Neuronal stem cell (in vitro differentiated cells): ENCODE measurements around the gene SMPDL3B.

ENCODE experiments used
- DNase-seq: peaks from one replicate; pipeline ENCODE4 v3.0.0-alpha.2; 2013; ENCODE audit warnings: low spot score
- H2AFZ ChIP-seq: one replicate; pipeline ENCODE4 v1.6.1; 2013; ENCODE audit warnings: mild to moderate bottlenecking, low read length, inconsistent platforms
- H2AK5ac ChIP-seq: 2 replicates; pipeline ENCODE4 v1.6.1; 2013; ENCODE audit warnings: low read depth, mild to moderate bottlenecking, inconsistent platforms, low read length, moderate library complexity, mixed read lengths
- H2BK120ac ChIP-seq: 2 replicates; pipeline ENCODE4 v1.6.1; 2013; ENCODE audit warnings: low read depth, mild to moderate bottlenecking, inconsistent platforms, low read length, moderate library complexity, mixed read lengths
- H2BK12ac ChIP-seq: one replicate; pipeline ENCODE4 v1.6.1; 2013; ENCODE audit warnings: low read length, inconsistent platforms
- H2BK15ac ChIP-seq: 2 replicates; pipeline ENCODE4 v1.6.1; 2013; ENCODE audit warnings: mild to moderate bottlenecking, low read length, inconsistent platforms, mixed read lengths
- H2BK5ac ChIP-seq: one replicate; pipeline ENCODE4 v1.6.1; 2013; ENCODE audit warnings: inconsistent platforms, mild to moderate bottlenecking, low read length, moderate library complexity
- H3K14ac ChIP-seq: one replicate; pipeline ENCODE4 v1.6.1; 2013; ENCODE audit warnings: low read length, inconsistent platforms
- H3K18ac ChIP-seq: 2 replicates; pipeline ENCODE4 v1.6.1; 2013; ENCODE audit warnings: low read length, inconsistent platforms
- H3K23ac ChIP-seq: 2 replicates; pipeline ENCODE4 v1.6.1; 2013; ENCODE audit warnings: low read depth, mild to moderate bottlenecking, mixed read lengths, low read length, inconsistent platforms; ENCODE audit not compliant: poor library complexity
- H3K27ac ChIP-seq: replicated peaks from 3 replicates; pipeline ENCODE4 v1.5.1; 2013; ENCODE audit warnings: low read length, inconsistent platforms
- H3K27me3 ChIP-seq, 3 experiments: 2 replicates each; pipeline ENCODE4 v1.6.1; 2013; ENCODE audit warnings: low read length in 3 of 3, mild to moderate bottlenecking in 2 of 3, inconsistent platforms in 1 of 3, low read depth in 1 of 3, mixed read lengths in 1 of 3, moderate library complexity in 1 of 3; ENCODE audit not compliant: control insufficient read depth in 3 of 3, insufficient read depth in 3 of 3
- H3K36me3 ChIP-seq, 2 donors: replicated peaks in 1 of 2; 2 replicates each; pipeline ENCODE4 v1.6.1; 2013; ENCODE audit warnings: low read length in 2 of 2; ENCODE audit not compliant: control insufficient read depth in 2 of 2, insufficient read depth in 2 of 2
- H3K4ac ChIP-seq: 2 replicates; pipeline ENCODE4 v1.6.1; 2013; ENCODE audit warnings: inconsistent platforms, mild to moderate bottlenecking, low read length, moderate library complexity
- H3K4me1 ChIP-seq, 2 donors: 1 replicate in 1 of 2; 2 replicates in 1 of 2; pipeline ENCODE4 v1.6.1; 2013; ENCODE audit warnings: low read length in 2 of 2, low read depth in 1 of 2; ENCODE audit not compliant: control insufficient read depth in 2 of 2, insufficient read depth in 1 of 2
- H3K4me2 ChIP-seq: one replicate; pipeline ENCODE4 v1.6.1; 2013; ENCODE audit warnings: mild to moderate bottlenecking, low read length, inconsistent platforms; ENCODE audit not compliant: insufficient read depth, poor library complexity, severe bottlenecking
- H3K4me3 ChIP-seq, 2 donors: 2 replicates each; pipeline ENCODE4 v1.5.1; 2013; ENCODE audit warnings: low read length in 2 of 2, mild to moderate bottlenecking in 2 of 2, inconsistent platforms in 1 of 2, moderate library complexity in 1 of 2
- H3K79me1 ChIP-seq: one replicate; pipeline ENCODE4 v1.6.1; 2013; ENCODE audit warnings: low read depth, mild to moderate bottlenecking, inconsistent platforms, low read length, moderate library complexity
- H3K9ac ChIP-seq: one replicate; pipeline ENCODE4 v1.6.1; 2013; ENCODE audit warnings: mild to moderate bottlenecking, low read depth, low read length, inconsistent platforms; ENCODE audit not compliant: poor library complexity
- H3K9me3 ChIP-seq, 2 donors: replicated peaks in 1 of 2; 2 replicates each; pipeline versions ENCODE3 to v1.6.1; 2013; ENCODE audit warnings: low read length in 2 of 2, mild to moderate bottlenecking in 2 of 2, inconsistent platforms in 1 of 2, low read depth in 1 of 2, mixed read lengths in 1 of 2, moderate library complexity in 1 of 2; ENCODE audit not compliant: control insufficient read depth in 2 of 2, insufficient read depth in 1 of 2
- H4K8ac ChIP-seq: one replicate; pipeline ENCODE4 v1.6.1; 2013; ENCODE audit warnings: low read depth, mild to moderate bottlenecking, inconsistent platforms, low read length, moderate library complexity
- H4K91ac ChIP-seq: one replicate; pipeline ENCODE4 v1.6.1; 2013; ENCODE audit warnings: low read length, low read depth, mild to moderate bottlenecking, inconsistent platforms; ENCODE audit not compliant: poor library complexity
- whole genome bisulfite sequencing, 2 donors: extraction: QIAGEN DNeasy Blood & Tissue Kit; methylation state at CpG; one replicate each; pipeline ENCODE4 v1.1.7; 2013; ENCODE audit warnings: missing lambda C conversion rate in 2 of 2, mixed read lengths in 1 of 2; ENCODE audit not compliant: insufficient read length in 2 of 2, insufficient replicate concordance in 1 of 2; ENCODE audit errors: extremely low coverage in 2 of 2; 5-methylcytosine and 5-hydroxymethylcytosine counted together

Gene SMPDL3B

GRCh38 chr1:27955076-27955475 lies 20.3 kb downstream of the SMPDL3B start:
- Histone ChIP-seq H2BK12ac (no peak overlapping the region), H3K18ac (no peak overlapping the region), H3K4ac (no peak overlapping the region), H4K91ac (no peak overlapping the region), H2BK15ac (no peak overlapping the region), H2BK120ac (no peak overlapping the region), H2BK5ac (no peak overlapping the region), H3K79me1 (no peaks in the 10 kb centered on the region), H3K27me3 (peaks cover 0 to 9% (median 0%) of the 10 kb centered on the region in 3 experiments), H3K14ac (no peak overlapping the region), H3K27ac (no peak overlapping the region), H3K9ac (no peak overlapping the region), H4K8ac (no peak overlapping the region), H2AFZ (no peak overlapping the region), H2AK5ac (no peak overlapping the region), H3K36me3 (no peaks in the 10 kb centered on the region), H3K4me2 (no peak overlapping the region), H3K4me1 (peaks cover 0 to under 1% of the 10 kb centered on the region in 2 donors), H3K23ac (no peak overlapping the region), H3K4me3 (no peak overlapping the region), H3K9me3 (no peaks in the 10 kb centered on the region)
- no CpG with 5 or more reads among the region's 6 CpGs for WGBS, 2 donors
- no peak for DNase-seq

GRCh38 chr1:27956761-27957160 lies 22.0 kb downstream of the SMPDL3B start:
- no CpG with 5 or more reads among the region's 6 CpGs for WGBS, 2 donors
- no peak overlapping the region for H3K23ac ChIP-seq
- H4K8ac ChIP-seq = no peak overlapping the region
- no peak overlapping the region for H2BK120ac ChIP-seq
- no peaks in the 10 kb centered on the region for H3K79me1 ChIP-seq
- no peak overlapping the region for H3K27ac ChIP-seq
- H3K14ac ChIP-seq = no peak overlapping the region
- H2AK5ac ChIP-seq = no peak overlapping the region
- H3K18ac ChIP-seq = no peak overlapping the region
- H3K9me3 ChIP-seq = no peaks in the 10 kb centered on the region
- no peak overlapping the region for H3K4me3 ChIP-seq
- H3K4me2 ChIP-seq = no peak overlapping the region
- peaks cover 0 to 12% (median 0%) of the 10 kb centered on the region in 3 experiments for H3K27me3 ChIP-seq
- no peak overlapping the region for H2AFZ ChIP-seq
- no peak overlapping the region for H3K9ac ChIP-seq
- no peak overlapping the region for H4K91ac ChIP-seq
- no peaks in the 10 kb centered on the region for H3K36me3 ChIP-seq
- DNase-seq = no peak
- H3K4me1 ChIP-seq = peaks cover 0 to 8% of the 10 kb centered on the region in 2 donors
- H2BK5ac ChIP-seq = no peak overlapping the region
- H3K4ac ChIP-seq = no peak overlapping the region
- H2BK12ac ChIP-seq = no peak overlapping the region
- no peak overlapping the region for H2BK15ac ChIP-seq

- no peak overlapping the region for H4K8ac ChIP-seq
- H2BK15ac ChIP-seq = no peak overlapping the region
- no peak overlapping the region for H2AFZ ChIP-seq
- no peaks in the 10 kb centered on the region for H3K36me3 ChIP-seq
- H3K14ac ChIP-seq = no peak overlapping the region
- no peak overlapping the region for H2BK12ac ChIP-seq
- H3K4me1 ChIP-seq = peaks cover 0 to 8% of the 10 kb centered on the region in 2 donors
- no peak overlapping the region for H4K91ac ChIP-seq
- H2AK5ac ChIP-seq = no peak overlapping the region
- no peak overlapping the region for H3K18ac ChIP-seq
- H2BK120ac ChIP-seq = no peak overlapping the region
- no peak overlapping the region for H2BK5ac ChIP-seq
- DNase-seq = no peak
- H3K27me3 ChIP-seq = peaks cover 0 to 12% (median 0%) of the 10 kb centered on the region in 3 experiments
- no peaks in the 10 kb centered on the region for H3K9me3 ChIP-seq
- H3K4me2 ChIP-seq = no peak overlapping the region
- WGBS, 2 donors = no CpG with 5 or more reads among the region's 5 CpGs
- no peak overlapping the region for H3K27ac ChIP-seq
- no peak overlapping the region for H3K23ac ChIP-seq
- peak overlapping the region in 1 of 2 donors; percentile 9 for H3K4me3 ChIP-seq
- no peaks in the 10 kb centered on the region for H3K79me1 ChIP-seq
- no peak overlapping the region for H3K9ac ChIP-seq
- H3K4ac ChIP-seq = no peak overlapping the region
These were observed 22.9 kb downstream of the SMPDL3B start for GRCh38 chr1:27957655-27958054.

GRCh38 chr1:27958513-27958912 lies 23.7 kb downstream of the SMPDL3B start:
- Histone ChIP-seq H2AFZ (no peak overlapping the region), H3K4ac (no peak overlapping the region), H3K23ac (peak overlapping the region; percentile 22), H2AK5ac (no peak overlapping the region), H3K27ac (no peak overlapping the region), H3K9me3 (no peaks in the 10 kb centered on the region), H4K91ac (peak overlapping the region; percentile 88), H4K8ac (no peak overlapping the region), H3K4me3 (peak overlapping the region in 1 of 2 donors; percentile 2), H3K18ac (peak overlapping the region; percentile 72), H3K14ac (no peak overlapping the region), H3K9ac (peak overlapping the region; percentile 14), H2BK120ac (no peak overlapping the region), H3K79me1 (no peaks in the 10 kb centered on the region), H2BK15ac (no peak overlapping the region), H3K4me2 (no peak overlapping the region), H2BK5ac (no peak overlapping the region), H3K4me1 (peaks cover 0 to 8% of the 10 kb centered on the region in 2 donors), H3K27me3 (peaks cover 0 to 10% (median 0%) of the 10 kb centered on the region in 3 experiments), H2BK12ac (peak overlapping the region; percentile 33), H3K36me3 (no peaks in the 10 kb centered on the region)
- WGBS, 2 donors = no CpG with 5 or more reads among the region's 26 CpGs
- DNase-seq = no peak
